ENCODE measurements around the gene CLTA.
"Not testable (repeated sequence)": the region's sequence is repeated elsewhere in the genome, so short reads cannot be mapped to it uniquely, and the experiment has no call there.

CLTA gene

GRCh38 chr9:36247356-36247755, 56.6 kb downstream of the CLTA start:
- DNase-seq: no peak

GRCh38 chr9:36248061-36248460, 57.3 kb downstream of the CLTA start:
- DNase-seq: not testable (repeated sequence)

GRCh38 chr9:36249189-36249588, 58.5 kb downstream of the CLTA start:
- DNase-seq: no peak

DNA sequence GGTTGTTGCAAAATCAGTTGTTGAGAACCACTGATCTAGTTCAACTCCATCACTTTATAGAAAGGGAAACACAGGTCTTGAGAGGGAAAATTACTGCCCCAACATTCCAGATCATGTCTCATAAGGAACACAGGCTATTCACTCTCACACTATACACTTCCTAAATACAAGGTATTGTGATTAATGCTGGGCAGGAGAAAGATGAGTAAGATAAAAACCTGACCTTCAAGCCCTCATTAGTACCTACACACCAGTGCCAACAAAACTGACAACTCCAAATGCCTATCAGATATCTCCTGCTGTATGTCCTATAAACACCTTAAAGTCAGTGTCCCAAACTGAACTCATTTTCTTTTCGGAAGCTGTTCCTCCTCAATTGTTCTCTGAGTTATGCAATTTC, 59.4 kb downstream of the CLTA start:
- DNase-seq: no peak

GRCh38 chr9:36251428-36251827, 60.7 kb downstream of the CLTA start:
- no peak for DNase-seq

DNA sequence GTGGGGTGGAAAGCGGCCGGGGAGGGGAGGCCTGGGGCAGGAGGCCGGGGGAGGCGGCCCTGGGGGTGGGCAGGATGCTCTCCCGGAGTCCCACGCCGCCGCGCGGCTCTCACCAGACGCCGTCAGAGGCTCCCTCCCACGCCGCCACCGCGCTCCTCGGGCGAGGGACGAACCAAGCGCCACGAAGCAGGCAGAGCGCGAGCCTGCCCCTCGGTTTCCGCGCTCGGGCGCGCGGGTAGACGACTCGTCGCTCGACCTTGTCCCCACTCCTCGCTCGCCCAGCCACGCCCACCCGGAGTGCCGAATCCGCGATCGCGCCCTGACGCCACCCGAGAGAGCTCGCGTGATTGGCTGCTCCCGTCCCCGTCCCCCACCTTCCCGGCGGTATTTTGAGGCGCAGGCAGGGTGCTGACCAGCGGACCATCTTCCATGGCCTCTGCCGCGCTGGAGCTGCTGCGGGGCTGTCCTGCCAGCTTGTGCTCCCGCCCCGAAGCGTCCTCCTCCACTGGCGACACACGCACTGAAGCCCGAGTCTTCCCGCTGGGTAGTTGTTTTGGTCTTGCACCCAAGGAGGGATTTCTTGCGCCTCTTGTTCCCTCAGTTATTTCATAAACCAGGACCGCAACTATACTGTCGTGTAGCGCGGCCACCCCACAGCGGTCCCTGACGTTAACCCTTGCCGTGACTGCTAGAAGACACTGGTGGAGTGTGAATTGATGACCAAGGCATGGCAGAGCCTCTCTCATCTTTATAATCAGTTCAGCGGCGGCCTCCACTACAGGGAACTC, 67.7 kb downstream of the CLTA start, which contains the start of gene GNE:
Gene GNE (minus strand): TSS at position 241 of the 788 bp plus-strand sequence. CDS start 9,093 bp downstream, outside the sequence.
- DNase-seq: peak; percentile 88

DNA sequence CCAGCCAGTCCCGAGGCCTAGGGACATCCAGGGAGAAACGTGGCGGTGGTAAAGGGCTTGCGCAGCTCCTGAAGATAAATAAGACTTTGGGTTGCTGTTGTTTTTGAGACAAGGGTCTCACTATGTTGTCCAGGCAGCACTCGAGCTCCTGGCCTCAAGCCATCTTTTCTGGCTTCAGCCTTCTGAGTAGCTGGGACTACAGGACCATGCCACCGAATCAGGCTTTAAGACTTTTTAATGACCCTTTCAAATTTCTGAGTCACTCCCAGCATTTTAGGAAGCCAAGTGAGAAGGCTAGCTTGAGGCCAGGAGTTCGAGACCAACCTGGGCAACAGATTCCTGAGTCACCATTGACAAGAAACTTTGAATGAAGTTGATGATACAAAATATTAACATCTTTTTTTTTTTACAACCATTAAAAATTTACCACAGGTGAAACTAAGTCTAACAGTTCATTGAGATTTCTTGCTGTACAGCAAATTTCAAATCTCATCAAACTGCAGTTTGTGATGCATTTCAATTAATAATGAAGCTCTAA, 68.3 kb downstream of the CLTA start:
- DNase-seq: no peak

All from DMS79 (cell line).